ENCODE results near the gene TSPAN12.

Gene TSPAN12

GRCh38 chr7:120841608-120842007, 16.3 kb downstream of the TSPAN12 start:
- DNase-seq, result no peak

- no peak for DNase-seq
Measured at GRCh38 chr7:120838281-120838682, 19.7 kb downstream of the TSPAN12 start.

DNA sequence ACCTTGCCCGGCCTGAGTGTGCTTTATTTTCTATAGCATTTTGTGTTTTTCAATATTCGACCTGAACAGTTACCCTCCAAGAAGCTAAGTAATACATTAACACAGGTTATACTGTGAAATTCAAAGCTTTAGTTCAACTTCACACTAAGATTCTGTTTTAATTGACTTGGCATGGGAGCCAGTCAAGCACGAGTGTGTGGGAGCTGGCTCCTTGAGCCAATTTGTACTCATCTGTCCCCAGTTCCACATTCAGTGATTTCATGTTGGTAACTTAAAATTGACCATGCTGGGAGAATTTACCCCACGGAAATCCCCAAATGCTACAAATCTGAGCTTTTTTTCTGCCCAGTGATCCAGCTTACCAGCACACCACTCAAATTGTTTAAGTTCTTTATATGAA, 20.3 kb downstream of the TSPAN12 start:
- no peak for DNase-seq

GRCh38 chr7:120836556-120837115, 21.3 kb downstream of the TSPAN12 start:
- no peak for DNase-seq

- no peak for DNase-seq
Measured at GRCh38 chr7:120834726-120835125, 23.2 kb downstream of the TSPAN12 start.

DNA sequence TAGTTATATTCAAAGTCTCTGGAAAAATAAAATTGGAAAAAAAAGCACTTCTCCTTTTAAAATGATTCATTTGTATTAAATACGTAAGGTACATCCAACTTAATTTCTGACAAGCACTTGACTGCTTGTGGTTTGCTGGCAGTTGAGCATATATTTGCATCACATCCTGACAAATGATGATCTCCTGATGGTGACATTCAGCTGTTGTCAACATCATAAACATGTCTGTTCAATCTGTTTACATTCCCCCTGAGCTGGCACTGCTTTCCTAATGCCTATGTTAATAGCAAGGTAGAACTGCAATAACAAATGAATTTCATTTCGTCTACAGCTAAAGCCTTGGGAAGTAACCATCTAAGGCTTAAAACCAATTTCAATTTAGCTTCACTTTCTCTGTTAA, 24.4 kb downstream of the TSPAN12 start:
- DNase-seq, result peak in 1 of 2 experiments; percentile 33

DNA sequence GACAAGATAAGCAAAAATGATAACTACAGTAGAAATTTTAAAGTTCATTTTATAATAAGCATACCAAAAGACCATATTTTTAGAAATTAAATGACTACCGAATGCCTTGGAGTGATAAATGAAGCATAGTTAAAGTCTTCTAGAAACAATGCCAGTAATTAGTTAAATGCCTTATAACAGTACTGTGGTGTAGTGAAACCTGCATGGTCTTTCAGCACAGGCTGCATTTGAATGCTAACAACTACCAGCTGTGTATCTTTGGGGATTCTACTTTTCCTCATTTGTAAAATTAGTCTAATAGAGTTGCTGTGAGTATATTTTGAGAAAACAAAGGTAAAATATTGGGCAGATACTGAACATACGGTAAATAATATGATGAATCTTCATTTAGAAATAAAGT, 25.1 kb downstream of the TSPAN12 start:
- no peak for DNase-seq

- DNase-seq, result no peak
Measured at GRCh38 chr7:120831260-120831659, 26.7 kb downstream of the TSPAN12 start.

- no peak for DNase-seq
Measured at GRCh38 chr7:120829487-120829886, 28.5 kb downstream of the TSPAN12 start.

GRCh38 chr7:120828528-120828927, 29.4 kb downstream of the TSPAN12 start:
- no peak for DNase-seq

- DNase-seq, result no peak
Measured at GRCh38 chr7:120827371-120828118, 30.4 kb downstream of the TSPAN12 start.

DNA sequence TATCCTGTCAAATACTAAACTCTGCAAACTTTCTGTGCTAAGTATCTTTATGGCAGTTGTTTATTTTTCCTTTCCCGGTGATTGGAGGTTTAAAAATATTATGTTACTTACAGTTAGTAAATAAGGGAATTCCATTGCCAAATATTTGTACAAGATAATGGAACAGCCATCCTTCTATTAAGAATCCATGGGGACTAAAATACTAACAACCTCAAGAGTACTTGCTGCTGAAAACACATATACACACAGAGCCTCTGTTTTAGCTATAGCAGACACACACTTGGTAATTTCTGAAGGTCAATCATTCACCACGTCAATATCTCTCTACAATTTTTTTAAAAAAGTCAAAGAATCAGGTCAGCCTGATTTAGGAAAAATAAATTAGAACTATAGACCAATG, 32.4 kb downstream of the TSPAN12 start:
- DNase-seq, result peak; percentile 8 to 53

GRCh38 chr7:120825152-120825551, 32.8 kb downstream of the TSPAN12 start:
- no peak for DNase-seq

DNA sequence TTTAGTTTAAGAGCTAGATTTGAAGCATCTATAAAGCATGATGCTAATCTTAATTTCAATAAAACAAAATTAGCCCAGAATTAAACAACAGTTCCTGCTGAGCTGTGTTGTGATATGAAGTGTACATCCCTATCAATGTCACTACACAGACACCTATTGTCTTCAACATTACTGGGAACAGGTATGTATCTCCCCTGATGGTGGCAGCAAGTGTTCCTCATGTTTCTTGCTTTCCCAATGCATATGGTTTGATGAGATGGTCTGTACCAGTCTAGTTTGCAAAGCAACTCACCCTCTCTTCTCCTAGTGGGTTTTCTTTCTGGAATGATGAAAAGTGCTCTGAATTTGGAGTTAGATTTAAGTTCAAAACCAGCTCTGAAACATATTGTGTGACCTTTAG, 38.1 kb downstream of the TSPAN12 start:
- no peak for DNase-seq

DNA sequence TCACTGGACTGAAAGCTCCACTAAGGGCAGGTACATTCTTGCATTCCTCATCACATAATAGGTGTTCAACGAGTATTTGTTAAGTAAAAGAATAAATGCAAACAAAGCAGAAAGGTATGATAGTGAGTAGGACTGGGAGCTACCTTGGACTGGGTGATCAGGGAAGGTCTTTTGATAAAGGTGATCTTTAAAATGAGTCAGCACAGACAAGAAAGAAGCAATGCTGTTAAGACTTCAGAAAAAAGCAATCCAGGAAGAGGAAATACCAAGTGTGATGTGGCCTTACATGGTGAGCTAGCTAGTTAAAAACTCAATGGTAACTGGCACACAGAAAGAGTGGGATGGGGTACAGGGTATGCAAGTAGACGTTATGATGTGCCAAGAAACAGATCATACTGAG, 40.1 kb downstream of the TSPAN12 start:
- DNase-seq, result no peak

- DNase-seq, result no peak
Measured at GRCh38 chr7:120814253-120814939, 43.5 kb downstream of the TSPAN12 start.

- DNase-seq, result no peak
Measured at GRCh38 chr7:120813546-120814252, 44.2 kb downstream of the TSPAN12 start.

- no peak for DNase-seq
Measured at GRCh38 chr7:120813089-120813488, 44.9 kb downstream of the TSPAN12 start.

- DNase-seq, result no peak
Measured at GRCh38 chr7:120809260-120809659, 48.7 kb downstream of the TSPAN12 start.

GRCh38 chr7:120807390-120807789, 50.6 kb downstream of the TSPAN12 start:
- DNase-seq, result no peak

DNA sequence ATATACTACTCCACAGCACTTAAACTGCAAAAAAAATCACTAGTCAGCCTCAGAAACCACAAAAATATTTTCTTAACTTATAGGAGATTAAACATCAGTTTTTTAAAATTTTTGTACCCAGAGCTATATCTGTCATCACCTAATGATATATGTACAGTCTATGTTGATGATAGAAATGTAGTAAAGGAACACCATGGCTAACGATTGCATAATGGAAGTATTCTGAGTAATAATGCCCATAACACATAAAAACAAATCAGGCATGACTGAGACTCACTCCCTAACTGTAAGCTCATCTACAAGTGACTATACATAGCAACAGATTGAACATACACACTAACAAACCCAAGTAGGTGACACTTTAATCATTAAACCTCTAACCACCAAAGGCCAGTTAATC, 51.3 kb downstream of the TSPAN12 start:
- no peak for DNase-seq

- peak; percentile 32 to 58 for DNase-seq
Measured at GRCh38 chr7:120805636-120806388, 52.1 kb downstream of the TSPAN12 start.

DNA sequence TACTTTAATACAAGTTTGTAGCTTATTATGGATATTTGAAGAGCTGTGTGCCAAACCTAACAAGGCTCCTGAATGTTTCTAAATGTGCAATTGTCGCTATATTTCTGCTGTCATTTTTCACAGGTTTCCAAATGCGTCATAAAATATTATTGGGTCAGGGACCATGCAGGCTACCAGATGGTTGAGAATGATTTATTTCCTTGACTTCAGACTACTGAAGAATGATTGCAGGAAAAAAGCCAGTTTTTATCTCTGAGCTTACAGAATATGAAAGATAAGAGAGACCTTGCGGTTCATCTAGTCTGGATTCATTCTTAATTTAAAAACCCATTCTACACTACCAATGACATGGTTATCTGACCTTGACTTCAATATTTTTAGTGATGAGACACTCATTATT, 55.2 kb downstream of the TSPAN12 start:
- no peak for DNase-seq

Data from NCI-H1930 (cell line).